AG09319 (cell line): Measurements from ENCODE around the gene TSEN2.

Source experiments
- DNase-seq: peaks from one replicate; pipeline ENCODE4 v3.0.0-alpha.2; 2010; ENCODE audit warnings: low read depth; ENCODE audit errors: extremely low read depth
- CTCF ChIP-seq: IDR thresholded peaks from 2 replicates; pipeline ENCODE4 v1.5.1; 2011; ENCODE audit warnings: low read depth, mild to moderate bottlenecking, inconsistent platforms, low read length, moderate library complexity

TSEN2 gene

GRCh38 chr3:12484198-12484982 is at the start of gene TSEN2:
Gene TSEN2 (plus strand): TSS chr3:12484480. CDS start chr3:12489801, 5,321 bp downstream.
- peak; percentile 37 for TF ChIP-seq CTCF

GRCh38 chr3:12436514-12437220 is 47.6 kb upstream of the TSEN2 start:
- no peak for TF ChIP-seq CTCF
- DNase-seq: peak; percentile 8

More at GRCh38 chr3:12484198-12484982, at the start of gene TSEN2:
- peak; percentile 88 for DNase-seq

- no peak for TF ChIP-seq CTCF
- no peak for DNase-seq
Observed at GRCh38 chr3:12437221-12437605, 47.1 kb upstream of the TSEN2 start.

- TF ChIP-seq CTCF: no peak
- DNase-seq: no peak
Observed at GRCh38 chr3:12437861-12438260, 46.4 kb upstream of the TSEN2 start.

- no peak for TF ChIP-seq CTCF
Observed at GRCh38 chr3:12438318-12438717, 46.0 kb upstream of the TSEN2 start.

GRCh38 chr3:12439161-12439940 is 44.9 kb upstream of the TSEN2 start:
- DNase-seq: no peak
- TF ChIP-seq CTCF: no peak

More at GRCh38 chr3:12438318-12438717, 46.0 kb upstream of the TSEN2 start:
- DNase-seq: no peak
